ENCODE results near the gene FATE1.

- no peak for TF ChIP-seq CTCF (conservative IDR thresholded peaks at IDR 0.05)
- TF ChIP-seq ZFX (IDR thresholded peaks at IDR 0.05) = no peak
These were observed 26.5 kb downstream of the FATE1 start for GRCh38 chrX:151742311-151742710.

Data from C4-2B (cell line).